PC-3 (cell line): ENCODE results near the gene FEZF1. TPM values are rescaled to one million over a fixed set of nuclear protein-coding genes. Genes with fewer than 3 reads are reported as not detected.

ENCODE experiments used
- ATAC-seq: fragments of 200-7000 bp; cut with Tn5 transposase; 2 replicates; pipeline ENCODE4 v1.9.1; 2020; ENCODE audit warnings: mild to moderate bottlenecking, moderate library complexity
- BruUV-seq: library from RNA; stranded (reverse); fragments of 400-500 nt; replicated peaks from 2 replicates; lab custom pipeline; 2021; lab: Mats Ljungman, UMichigan
- CTCF ChIA-PET: fragments of 300-600 bp; sonication (Branson Sonifier 250); formaldehyde crosslinking; loops from one replicate; lab custom pipeline; 2022; ENCODE audit warnings: antibody characterized with exemption; lab: Charles Lee
- POLR2A ChIA-PET: fragments of 300-600 bp; sonication (Branson Sonifier 250); formaldehyde crosslinking; loops from one replicate; lab custom pipeline; 2022; ENCODE audit warnings: antibody characterized with exemption; ENCODE audit not compliant: unreplicated experiment; lab: Charles Lee
- DNase-seq: peaks from one replicate; pipeline ENCODE4 v3.0.0-alpha.2; 2015
- H2AFZ ChIP-seq: fragments of 300-600 bp; sonication (generic); 2 replicates; pipeline ENCODE4 v1.6.0; 2016; ENCODE audit warnings: antibody characterized with exemption, low read length
- H3F3A ChIP-seq: fragments of 300-600 bp; sonication (generic); one replicate; pipeline ENCODE4 v1.6.0; 2017; ENCODE audit warnings: antibody characterized with exemption, low read length, control low read depth, mild to moderate bottlenecking; ENCODE audit not compliant: unreplicated experiment
- H3K27ac ChIP-seq: fragments of 300-600 bp; sonication (generic); 2 replicates; pipeline ENCODE4 v1.5.1; 2016; ENCODE audit warnings: mild to moderate bottlenecking, low read length
- H3K27me3 ChIP-seq: fragments of 300-600 bp; sonication (generic); 2 replicates; pipeline ENCODE4 v1.6.1; 2016; ENCODE audit warnings: low read length, mixed read lengths
- H3K36me3 ChIP-seq: fragments of 300-600 bp; sonication (generic); 2 replicates; pipeline ENCODE4 v1.6.1; 2016; ENCODE audit warnings: low read depth, mixed run types, low read length, mixed read lengths
- H3K4me1 ChIP-seq: fragments of 300-600 bp; sonication (generic); 2 replicates; pipeline ENCODE4 v1.5.1; 2016; ENCODE audit warnings: low read length; ENCODE audit not compliant: insufficient read depth
- H3K4me2 ChIP-seq: fragments of 300-600 bp; sonication (generic); 2 replicates; pipeline ENCODE4 v1.6.0; 2016; ENCODE audit warnings: low read length
- H3K4me3 ChIP-seq: fragments of 300-600 bp; sonication (generic); 2 replicates; pipeline ENCODE4 v1.5.1; 2016; ENCODE audit warnings: mild to moderate bottlenecking, low read length, mixed read lengths
- H3K79me2 ChIP-seq: fragments of 300-600 bp; sonication (generic); 2 replicates; pipeline ENCODE4 v1.6.1; 2017; ENCODE audit warnings: low read length, mixed read lengths
- H3K9ac ChIP-seq: fragments of 300-600 bp; sonication (generic); 2 replicates; pipeline ENCODE4 v1.6.0; 2016; ENCODE audit warnings: mild to moderate bottlenecking, low read length
- H3K9me2 ChIP-seq: fragments of 300-600 bp; sonication (generic); replicated peaks from 2 replicates; pipeline ENCODE4 v1.6.1; 2016; ENCODE audit warnings: mixed run types, low read length, mixed read lengths
- H3K9me3 ChIP-seq: fragments of 300-600 bp; sonication (generic); 2 replicates; pipeline ENCODE4 v1.6.1; 2016; ENCODE audit warnings: low read length, mixed read lengths
- H4K20me1 ChIP-seq: fragments of 300-600 bp; sonication (generic); 2 replicates; pipeline ENCODE4 v1.6.1; 2016; ENCODE audit warnings: low read length, mixed read lengths
- CTCF ChIP-seq: fragments of 300-600 bp; sonication (generic); conservative IDR thresholded peaks from 2 replicates; pipeline ENCODE4 v1.5.1; 2017; ENCODE audit warnings: antibody characterized with exemption, low read depth, mild to moderate bottlenecking, low read length
- EZH2 ChIP-seq: fragments of 300-600 bp; sonication (generic); IDR thresholded peaks from one replicate; pipeline ENCODE4 v1.6.1; 2017; ENCODE audit warnings: antibody characterized with exemption, mild to moderate bottlenecking, low read length; ENCODE audit not compliant: unreplicated experiment
- EZH2phosphoT487 ChIP-seq: fragments of 300-600 bp; sonication (generic); IDR thresholded peaks from 2 replicates; pipeline ENCODE4 v1.6.1; 2018; ENCODE audit warnings: mild to moderate bottlenecking, antibody characterized with exemption, low read length, borderline replicate concordance
- intact Hi-C: fragments of 100-400 bp; cut with micrococcal nuclease; formaldehyde crosslinking; loops from 2 replicates; pipeline ENCODE4 v1.9.0; 2023
- total RNA-seq: library from RNA; depleted of rRNA; stranded (reverse); fragments of >200 nt; gene quantifications from 2 replicates; pipeline ENCODE4 v1.2.3, GENCODE V29; 2014

Gene FEZF1
- total RNA-seq, 1 experiment from 2014 or later: not detected

GRCh38 chr7:122261442-122261841 lies 43.1 kb downstream of the FEZF1 start:
- ChIA-PET CTCF (no interaction called here), POLR2A (no interaction called here)
- Histone ChIP-seq H2AFZ (no peak overlapping the region), H3K27ac (no peak overlapping the region), H3K4me2 (no peak overlapping the region), H3K9me2 (no peaks in the 10 kb centered on the region), H3K36me3 (no peaks in the 10 kb centered on the region), H3K27me3 (0 out of 2 replicates have a peak, but pooled peaks cover 8% of the 10 kb centered on the region), H3K4me1 (no peaks in the 10 kb centered on the region), H3K4me3 (no peak overlapping the region), H3K79me2 (no peaks in the 10 kb centered on the region), H3F3A (no peaks in the 10 kb centered on the region), H3K9me3 (no peaks in the 10 kb centered on the region), H4K20me1 (no peaks in the 10 kb centered on the region), H3K9ac (no peak overlapping the region)
- DNase-seq (no peak), ATAC-seq (no peak)
- intact Hi-C loops: no loop called here
- no TSS peak for BruUV-seq
- TF ChIP-seq EZH2: no peak
- no peak for TF ChIP-seq EZH2phosphoT487
- TF ChIP-seq CTCF: no peak

GRCh38 chr7:122261016-122261415 lies 43.5 kb downstream of the FEZF1 start:
- no peaks in the 10 kb centered on the region for H4K20me1 ChIP-seq
- POLR2A ChIA-PET: no interaction called here
- BruUV-seq: no TSS peak
- H3K9me3 ChIP-seq: no peaks in the 10 kb centered on the region
- H3K27ac ChIP-seq: no peak overlapping the region
- no peak for TF ChIP-seq EZH2phosphoT487
- TF ChIP-seq EZH2: no peak
- no peak for TF ChIP-seq CTCF
- H3K36me3 ChIP-seq: no peaks in the 10 kb centered on the region
- no peak for ATAC-seq
- no peak for DNase-seq
- no peaks in the 10 kb centered on the region for H3K4me1 ChIP-seq
- no peak overlapping the region for H3K4me3 ChIP-seq
- no peak overlapping the region for H3K4me2 ChIP-seq
- H2AFZ ChIP-seq: no peak overlapping the region
- no peaks in the 10 kb centered on the region for H3K9me2 ChIP-seq
- CTCF ChIA-PET: no interaction called here
- H3K79me2 ChIP-seq: no peaks in the 10 kb centered on the region
- no peaks in the 10 kb centered on the region for H3F3A ChIP-seq
- intact Hi-C loops: no loop called here
- no peak overlapping the region for H3K9ac ChIP-seq
- H3K27me3 ChIP-seq: 0 out of 2 replicates have a peak, but pooled peaks cover 8% of the 10 kb centered on the region

GRCh38 chr7:122260336-122260735 lies 44.2 kb downstream of the FEZF1 start:
- TF ChIP-seq EZH2phosphoT487: no peak
- TF ChIP-seq EZH2: no peak
- TF ChIP-seq CTCF: no peak
- intact Hi-C loops: no loop called here
- Histone ChIP-seq H3K27me3 (0 out of 2 replicates have a peak, but pooled peaks cover 12% of the 10 kb centered on the region), H3K27ac (no peak overlapping the region), H4K20me1 (no peaks in the 10 kb centered on the region), H3K36me3 (no peaks in the 10 kb centered on the region), H3K9ac (no peak overlapping the region), H3K9me2 (no peaks in the 10 kb centered on the region), H3K79me2 (no peaks in the 10 kb centered on the region), H2AFZ (no peak overlapping the region), H3K4me2 (no peak overlapping the region), H3F3A (no peaks in the 10 kb centered on the region), H3K9me3 (no peaks in the 10 kb centered on the region), H3K4me1 (no peaks in the 10 kb centered on the region), H3K4me3 (no peak overlapping the region)
- ATAC-seq: no peak
- POLR2A ChIA-PET: no interaction called here
- DNase-seq: no peak
- no TSS peak for BruUV-seq
- CTCF ChIA-PET: no interaction called here
